ENCODE data around the gene JUNB. TPM values are rescaled to one million over a fixed set of nuclear protein-coding genes. Genes with fewer than 3 reads are reported as not detected.

Gene JUNB
- total and polyA plus RNA-seq, 2 experiments from 2014 or later, result 37.2 to 103 TPM

DNA sequence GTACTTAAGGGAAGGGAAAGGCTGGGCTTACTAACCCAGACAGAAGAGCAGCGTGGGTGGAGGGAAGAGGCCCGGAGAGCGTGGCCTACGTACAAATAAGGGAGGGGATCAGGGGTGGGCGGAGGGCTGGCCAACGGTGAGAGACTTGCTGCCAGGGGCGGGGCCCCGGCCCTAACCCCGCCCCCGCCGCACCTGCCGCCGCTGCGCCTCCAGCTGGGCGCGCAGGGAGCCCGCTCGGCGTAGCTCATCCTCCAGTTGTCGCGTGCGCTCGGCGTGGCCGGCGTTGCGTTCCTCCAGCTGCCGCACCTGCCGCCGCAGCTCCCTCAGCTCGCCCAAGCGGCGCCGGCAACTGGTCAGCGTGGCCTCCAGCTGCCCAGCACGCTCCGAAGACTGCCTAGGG is 21.6 kb upstream of the JUNB start:
- H3K4me1 ChIP-seq (ENCODE audit: low read depth), result no peaks in the 10 kb centered on the region
- DNase-seq (ENCODE audit: low read depth in 1 of 2, low spot score in 1 of 2), result peak in 1 of 2 donors; percentile 78
- no peak overlapping the region for H3K4me3 ChIP-seq
- no peaks in the 10 kb centered on the region for H3K27me3 ChIP-seq
- H3K9me3 ChIP-seq (ENCODE audit: low read depth), result no peaks in the 10 kb centered on the region
- H3K36me3 ChIP-seq, result no peaks in the 10 kb centered on the region
- TF ChIP-seq, protein P1, sequence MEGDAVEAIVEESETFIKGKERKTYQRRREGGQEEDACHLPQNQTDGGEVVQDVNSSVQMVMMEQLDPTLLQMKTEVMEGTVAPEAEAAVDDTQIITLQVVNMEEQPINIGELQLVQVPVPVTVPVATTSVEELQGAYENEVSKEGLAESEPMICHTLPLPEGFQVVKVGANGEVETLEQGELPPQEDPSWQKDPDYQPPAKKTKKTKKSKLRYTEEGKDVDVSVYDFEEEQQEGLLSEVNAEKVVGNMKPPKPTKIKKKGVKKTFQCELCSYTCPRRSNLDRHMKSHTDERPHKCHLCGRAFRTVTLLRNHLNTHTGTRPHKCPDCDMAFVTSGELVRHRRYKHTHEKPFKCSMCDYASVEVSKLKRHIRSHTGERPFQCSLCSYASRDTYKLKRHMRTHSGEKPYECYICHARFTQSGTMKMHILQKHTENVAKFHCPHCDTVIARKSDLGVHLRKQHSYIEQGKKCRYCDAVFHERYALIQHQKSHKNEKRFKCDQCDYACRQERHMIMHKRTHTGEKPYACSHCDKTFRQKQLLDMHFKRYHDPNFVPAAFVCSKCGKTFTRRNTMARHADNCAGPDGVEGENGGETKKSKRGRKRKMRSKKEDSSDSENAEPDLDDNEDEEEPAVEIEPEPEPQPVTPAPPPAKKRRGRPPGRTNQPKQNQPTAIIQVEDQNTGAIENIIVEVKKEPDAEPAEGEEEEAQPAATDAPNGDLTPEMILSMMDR (IDR thresholded peaks at IDR 0.05; ENCODE audit: low read depth, low read length), result no peak
- no peak overlapping the region for H3K27ac ChIP-seq

DNA sequence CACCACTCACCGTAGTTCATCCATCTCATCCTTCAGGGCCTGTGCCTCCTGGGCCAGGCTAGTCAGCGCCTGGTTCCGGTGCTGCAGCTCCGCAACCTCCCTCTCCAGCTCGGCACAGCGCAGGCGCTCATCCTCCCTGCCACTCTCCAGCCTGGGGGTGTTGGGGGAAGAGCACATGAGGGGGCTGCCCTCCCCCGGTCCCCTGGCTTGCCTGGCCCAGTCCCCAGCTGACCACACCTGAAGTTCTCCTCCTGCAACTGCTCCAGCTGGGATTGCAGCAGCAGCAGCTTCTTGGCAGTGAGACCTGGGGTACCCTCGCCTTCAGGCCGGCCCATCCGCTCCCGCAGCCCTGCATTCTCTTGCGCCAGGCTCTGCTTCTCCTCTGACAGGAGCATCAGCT is 20.4 kb upstream of the JUNB start:
- Histone ChIP-seq H3K4me1 (ENCODE audit: low read depth) (no peaks in the 10 kb centered on the region), H3K36me3 (no peaks in the 10 kb centered on the region), H3K9me3 (ENCODE audit: low read depth) (no peaks in the 10 kb centered on the region), H3K27me3 (no peaks in the 10 kb centered on the region), H3K4me3 (no peak overlapping the region), H3K27ac (no peak overlapping the region)
- no peak for DNase-seq (ENCODE audit: low read depth in 1 of 2, low spot score in 1 of 2)
- TF ChIP-seq, protein P1 (IDR thresholded peaks at IDR 0.05; ENCODE audit: low read depth, low read length), result no peak

DNA sequence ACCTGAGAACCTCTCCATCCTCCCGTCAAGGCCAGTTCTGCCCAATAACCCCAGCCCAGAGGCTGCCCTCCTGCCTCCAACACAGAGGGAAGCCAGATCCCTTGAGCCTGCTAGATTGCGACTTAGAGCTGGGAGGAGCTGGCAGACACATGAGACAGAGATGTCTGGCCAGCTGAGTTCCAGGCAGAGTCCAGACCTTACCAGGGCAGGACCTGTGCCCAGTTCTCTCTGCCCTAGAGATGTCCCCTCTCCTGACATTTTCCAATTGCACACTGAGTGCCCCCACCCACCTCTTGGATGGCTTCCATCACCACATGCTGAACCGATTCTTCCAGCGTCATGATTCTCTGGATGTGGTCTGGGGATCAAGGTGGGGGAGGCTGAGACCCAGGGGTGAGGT is 19.0 kb upstream of the JUNB start:
- no peak for DNase-seq (ENCODE audit: low read depth in 1 of 2, low spot score in 1 of 2)
- H3K4me1 ChIP-seq (ENCODE audit: low read depth), result no peaks in the 10 kb centered on the region
- no peak overlapping the region for H3K27ac ChIP-seq
- TF ChIP-seq, protein P1 (IDR thresholded peaks at IDR 0.05; ENCODE audit: low read depth, low read length), result no peak
- H3K4me3 ChIP-seq, result no peak overlapping the region
- H3K9me3 ChIP-seq (ENCODE audit: low read depth), result no peaks in the 10 kb centered on the region
- no peaks in the 10 kb centered on the region for H3K27me3 ChIP-seq
- H3K36me3 ChIP-seq, result no peaks in the 10 kb centered on the region

DNA sequence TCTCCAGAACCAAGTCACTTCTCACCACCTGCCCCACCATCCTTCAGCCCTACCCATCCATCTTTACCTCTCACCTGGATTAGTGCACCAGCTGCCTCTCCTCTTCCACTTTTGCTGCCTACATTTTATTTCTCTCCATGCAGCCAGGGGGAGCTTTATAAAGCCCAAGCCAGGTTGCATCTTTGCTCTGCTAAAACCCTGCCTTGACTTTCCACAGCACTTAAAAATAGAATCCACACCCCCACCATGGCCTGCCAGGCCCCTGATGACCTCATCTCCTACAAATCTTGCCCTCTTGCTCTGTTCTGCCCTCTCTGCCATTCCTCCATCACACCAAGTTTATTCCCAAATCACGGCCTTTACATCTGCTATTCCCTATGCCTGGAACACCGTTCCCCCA is 17.7 kb upstream of the JUNB start:
- TF ChIP-seq, protein P1 (IDR thresholded peaks at IDR 0.05; ENCODE audit: low read depth, low read length), result peak; percentile 31
- Histone ChIP-seq H3K27ac (no peak overlapping the region), H3K27me3 (no peaks in the 10 kb centered on the region), H3K4me1 (ENCODE audit: low read depth) (no peaks in the 10 kb centered on the region), H3K36me3 (no peaks in the 10 kb centered on the region), H3K4me3 (no peak overlapping the region), H3K9me3 (ENCODE audit: low read depth) (no peaks in the 10 kb centered on the region)
- DNase-seq (ENCODE audit: low read depth in 1 of 2, low spot score in 1 of 2), result no peak

DNA sequence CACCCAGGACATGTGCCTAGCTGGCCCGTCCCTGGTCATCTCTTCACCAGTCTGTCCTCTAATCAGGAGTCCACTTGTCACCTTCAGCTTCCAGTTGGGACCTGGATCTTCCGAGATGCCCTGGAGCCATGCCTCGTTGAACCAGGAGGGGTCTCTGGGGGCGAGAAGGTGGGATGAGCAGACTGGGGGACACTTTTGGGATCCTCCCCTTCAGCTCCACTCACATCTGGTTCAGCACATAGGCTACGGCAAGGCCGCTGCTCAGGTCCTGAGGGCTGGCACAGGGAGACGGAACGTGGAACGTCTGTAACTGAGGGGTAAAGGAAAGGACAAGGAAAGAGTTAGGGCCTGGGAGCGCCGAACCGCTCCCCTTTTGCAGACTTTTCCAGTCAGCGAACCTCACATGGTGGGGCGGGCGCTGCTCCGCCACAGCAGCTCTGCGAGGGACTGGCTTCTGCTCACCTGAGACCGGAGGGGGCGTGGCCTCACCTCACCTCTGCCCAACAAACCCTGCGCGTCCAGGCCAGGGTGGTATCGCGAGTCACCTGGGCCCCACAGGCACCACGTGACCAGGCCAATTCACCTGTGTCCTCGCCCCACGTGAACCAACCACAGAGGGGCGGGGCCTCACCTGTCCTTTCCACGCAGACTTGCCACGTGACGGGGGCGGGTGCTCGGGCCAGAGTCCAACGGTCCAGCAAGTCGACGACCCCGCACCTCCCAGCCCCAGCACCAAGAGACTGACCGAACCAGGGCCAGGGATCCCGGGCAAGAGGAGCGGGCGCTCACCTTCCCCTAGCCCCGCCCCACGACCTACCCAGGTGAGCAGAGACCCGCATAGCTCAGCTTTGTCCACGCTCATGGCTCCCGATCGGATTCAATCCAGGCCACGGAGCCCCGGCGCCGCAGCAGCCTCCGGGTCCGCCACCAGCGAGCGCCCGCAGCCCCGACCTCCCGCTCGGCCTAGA is 16.4 kb upstream of the JUNB start, which contains the start of gene HOOK2:
TSS of gene HOOK2 (minus strand) at position 965 of the 968 bp plus-strand sequence. CDS start at position 862, 103 bp downstream.
- TF ChIP-seq, protein P1 (IDR thresholded peaks at IDR 0.05; ENCODE audit: low read depth, low read length), result no peak
- no peak for DNase-seq (ENCODE audit: low read depth in 1 of 2, low spot score in 1 of 2)
- Histone ChIP-seq H3K27ac (no peak within 1 kb of the TSS), H3K4me1 (ENCODE audit: low read depth) (no peaks in the 10 kb centered on the region), H3K4me3 (peak within 1 kb of the TSS; percentile 59), H3K27me3 (no peaks in the 10 kb centered on the region), H3K36me3 (no peaks in the 10 kb centered on the region), H3K9me3 (ENCODE audit: low read depth) (no peaks in the 10 kb centered on the region)
